ENCODE measurements around the gene CBFA2T3.

Gene CBFA2T3

GRCh38 chr16:88908307-88908706, 68.7 kb downstream of the CBFA2T3 start:
- H3K27ac ChIP-seq = no peak overlapping the region
- H3K9me3 ChIP-seq = no peaks in the 10 kb centered on the region
- H3K4me1 ChIP-seq = peaks cover 98% of the 10 kb centered on the region
- H3K36me3 ChIP-seq = peaks cover 41% of the 10 kb centered on the region
- peak overlapping the region; percentile 53 for H3K4me2 ChIP-seq
- no peak for TF ChIP-seq Cebpa-rat (IDR thresholded peaks at IDR 0.05)
- no peaks in the 10 kb centered on the region for H3K27me3 ChIP-seq
- no peak overlapping the region for H3K4me3 ChIP-seq
- H3K9ac ChIP-seq = no peak overlapping the region
- peaks cover 100% of the 10 kb centered on the region for H4K20me1 ChIP-seq

- TF ChIP-seq Cebpa-rat (IDR thresholded peaks at IDR 0.05) = no peak
- Histone ChIP-seq H4K20me1 (peaks cover 100% of the 10 kb centered on the region), H3K9me3 (no peaks in the 10 kb centered on the region), H3K4me2 (peak overlapping the region; percentile 53), H3K4me3 (no peak overlapping the region), H3K4me1 (peaks cover 98% of the 10 kb centered on the region), H3K9ac (peak overlapping the region; percentile 19; the same call in 1 of the 2 replicates), H3K27me3 (no peaks in the 10 kb centered on the region), H3K27ac (peak overlapping the region; percentile 46; the same call in 1 of the 2 replicates), H3K36me3 (peaks cover 40% of the 10 kb centered on the region; the same call in 1 of the 2 replicates)
These were observed 69.2 kb downstream of the CBFA2T3 start for GRCh38 chr16:88907768-88908167.

- peaks cover 100% of the 10 kb centered on the region for H4K20me1 ChIP-seq
- H3K36me3 ChIP-seq = peaks cover 47% of the 10 kb centered on the region; the same call in 1 of the 2 replicates
- no peak overlapping the region for H3K4me3 ChIP-seq
- H3K27ac ChIP-seq = 0 out of 2 replicates have a peak overlapping the region, but pooled peaks have one; percentile 4
- H3K4me1 ChIP-seq = peaks cover 98% of the 10 kb centered on the region
- no peak for TF ChIP-seq Cebpa-rat (IDR thresholded peaks at IDR 0.05)
- H3K27me3 ChIP-seq = no peaks in the 10 kb centered on the region
- no peaks in the 10 kb centered on the region for H3K9me3 ChIP-seq
- peak overlapping the region; percentile 53 for H3K4me2 ChIP-seq
- no peak overlapping the region for H3K9ac ChIP-seq
These were observed 70.4 kb downstream of the CBFA2T3 start for GRCh38 chr16:88906535-88907105.

GRCh38 chr16:88906020-88906419, 71.0 kb downstream of the CBFA2T3 start:
- peaks cover 100% of the 10 kb centered on the region for H4K20me1 ChIP-seq
- H3K27me3 ChIP-seq = no peaks in the 10 kb centered on the region
- peaks cover 98% of the 10 kb centered on the region for H3K4me1 ChIP-seq
- no peak overlapping the region for H3K9ac ChIP-seq
- no peak overlapping the region; the same call in 1 of the 2 replicates for H3K27ac ChIP-seq
- H3K36me3 ChIP-seq = peaks cover 53% of the 10 kb centered on the region
- H3K4me2 ChIP-seq = peak overlapping the region; percentile 53
- no peak overlapping the region for H3K4me3 ChIP-seq
- H3K9me3 ChIP-seq = no peaks in the 10 kb centered on the region
- TF ChIP-seq Cebpa-rat (IDR thresholded peaks at IDR 0.05) = no peak

GRCh38 chr16:88905563-88905962, 71.4 kb downstream of the CBFA2T3 start:
- no peaks in the 10 kb centered on the region for H3K9me3 ChIP-seq
- peaks cover 100% of the 10 kb centered on the region for H4K20me1 ChIP-seq
- H3K9ac ChIP-seq = no peak overlapping the region

GRCh38 chr16:88904676-88905365, 72.2 kb downstream of the CBFA2T3 start:
- TF ChIP-seq Cebpa-rat (IDR thresholded peaks at IDR 0.05) = no peak
- Histone ChIP-seq H3K4me2 (peak overlapping the region; percentile 51), H4K20me1 (peaks cover 100% of the 10 kb centered on the region), H3K9ac (no peak overlapping the region), H3K4me3 (no peak overlapping the region), H3K36me3 (peaks cover 58% of the 10 kb centered on the region), H3K27ac (no peak overlapping the region), H3K4me1 (peaks cover 98% of the 10 kb centered on the region), H3K27me3 (peaks cover 4% of the 10 kb centered on the region; the same call in 1 of the 2 replicates), H3K9me3 (no peaks in the 10 kb centered on the region)

More at GRCh38 chr16:88905563-88905962, 71.4 kb downstream of the CBFA2T3 start:
- Histone ChIP-seq H3K4me1 (peaks cover 98% of the 10 kb centered on the region), H3K27me3 (peaks cover 2% of the 10 kb centered on the region; the same call in 1 of the 2 replicates), H3K4me2 (peak overlapping the region; percentile 53), H3K36me3 (peaks cover 57% of the 10 kb centered on the region), H3K4me3 (no peak overlapping the region), H3K27ac (no peak overlapping the region)
- TF ChIP-seq Cebpa-rat (IDR thresholded peaks at IDR 0.05) = no peak

GRCh38 chr16:88903267-88903666, 73.7 kb downstream of the CBFA2T3 start:
- Histone ChIP-seq H3K9me3 (no peaks in the 10 kb centered on the region), H3K27me3 (peaks cover 4% of the 10 kb centered on the region; the same call in 1 of the 2 replicates), H4K20me1 (peaks cover 100% of the 10 kb centered on the region), H3K9ac (no peak overlapping the region), H3K4me2 (peak overlapping the region; percentile 86; the same call in 1 of the 2 replicates), H3K4me1 (peaks cover 98% of the 10 kb centered on the region), H3K27ac (no peak overlapping the region), H3K4me3 (no peak overlapping the region), H3K36me3 (peaks cover 46% of the 10 kb centered on the region)
- TF ChIP-seq Cebpa-rat (IDR thresholded peaks at IDR 0.05) = no peak

GRCh38 chr16:88902744-88903143, 74.3 kb downstream of the CBFA2T3 start:
- H3K4me2 ChIP-seq = peak overlapping the region; percentile 86
- H3K36me3 ChIP-seq = peaks cover 46% of the 10 kb centered on the region
- TF ChIP-seq Cebpa-rat (IDR thresholded peaks at IDR 0.05) = no peak
- peaks cover 4% of the 10 kb centered on the region; the same call in 1 of the 2 replicates for H3K27me3 ChIP-seq
- H3K9ac ChIP-seq = no peak overlapping the region
- H3K27ac ChIP-seq = no peak overlapping the region
- H3K4me3 ChIP-seq = no peak overlapping the region
- peaks cover 100% of the 10 kb centered on the region for H4K20me1 ChIP-seq
- H3K9me3 ChIP-seq = no peaks in the 10 kb centered on the region
- peaks cover 98% of the 10 kb centered on the region for H3K4me1 ChIP-seq

GRCh38 chr16:88901718-88902337, 75.2 kb downstream of the CBFA2T3 start:
- Histone ChIP-seq H3K9ac (no peak overlapping the region), H3K27me3 (peaks cover 4% of the 10 kb centered on the region; the same call in 1 of the 2 replicates), H3K4me2 (peak overlapping the region; percentile 86), H3K4me3 (no peak overlapping the region), H3K36me3 (peaks cover 46% of the 10 kb centered on the region), H3K9me3 (no peaks in the 10 kb centered on the region), H3K27ac (no peak overlapping the region), H4K20me1 (peaks cover 100% of the 10 kb centered on the region), H3K4me1 (peaks cover 98% of the 10 kb centered on the region)
- TF ChIP-seq Cebpa-rat (IDR thresholded peaks at IDR 0.05) = no peak
